HG02884 (cell line): ENCODE measurements around the gene CCDC88C.

Experiments used
- ATAC-seq: cut with Tn5 transposase; IDR thresholded peaks from one replicate; pipeline ENCODE4 v1.9.1; 2021; ENCODE audit warnings: mild to moderate bottlenecking, moderate library complexity; ENCODE audit not compliant: unreplicated experiment

Gene CCDC88C

DNA sequence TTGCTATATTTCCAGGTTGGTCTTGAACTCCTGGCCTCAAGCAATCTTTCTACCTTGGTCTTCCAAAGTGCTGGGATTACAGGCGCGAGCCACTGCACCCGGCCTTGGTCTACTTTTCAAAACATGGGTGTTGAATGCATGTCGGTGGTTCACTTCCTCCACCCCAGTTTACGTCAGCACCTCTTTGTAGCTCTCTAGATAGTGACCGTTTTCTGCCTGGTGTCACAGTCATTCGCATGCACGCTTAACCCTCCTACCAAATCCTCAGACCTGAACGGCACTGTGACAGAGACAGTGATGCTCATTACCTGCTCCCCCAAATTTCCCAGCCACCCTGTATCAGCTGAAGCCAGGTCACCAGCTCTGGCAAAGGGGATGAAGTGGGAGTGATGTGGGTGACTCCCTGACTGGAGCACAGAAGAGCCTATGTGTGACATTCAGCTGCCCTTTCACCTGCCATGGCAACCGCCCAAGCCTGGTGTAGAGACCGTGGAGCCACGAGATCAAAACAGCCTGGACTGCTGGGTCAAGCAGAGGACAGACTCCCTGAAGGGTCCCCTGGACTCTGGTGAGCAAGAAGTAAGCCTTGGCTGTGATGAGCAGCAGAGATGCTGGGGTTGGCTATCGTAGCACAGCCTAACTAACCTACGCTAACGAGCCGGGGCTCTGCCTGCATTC is 106.9 kb downstream of the CCDC88C start:
- ATAC-seq = no peak

DNA sequence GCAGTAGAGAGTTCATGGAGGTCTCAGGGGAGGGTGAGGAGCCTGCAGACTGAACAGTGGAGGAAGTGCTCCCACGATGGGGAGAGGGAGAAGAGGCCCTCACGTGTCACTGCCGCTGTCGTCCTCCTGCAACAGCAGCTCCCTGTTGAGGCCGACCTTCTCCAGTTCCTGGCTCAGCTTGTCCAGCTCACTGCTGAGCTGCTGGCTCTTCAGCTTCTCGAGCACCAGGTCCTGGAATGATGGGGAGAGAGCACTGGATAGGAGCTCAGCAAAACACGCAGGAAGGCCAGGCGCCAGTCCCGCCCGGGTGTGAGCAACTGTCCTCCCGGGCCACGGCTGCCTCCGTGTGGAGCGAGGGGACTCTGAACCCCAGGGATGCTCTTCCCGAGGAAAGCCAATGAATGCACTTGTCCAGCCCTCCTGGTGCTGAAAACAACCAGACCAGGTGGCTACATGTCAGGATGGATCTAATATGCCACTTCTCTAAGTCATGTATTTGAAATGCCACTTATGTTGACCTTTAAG is 107.8 kb downstream of the CCDC88C start:
- ATAC-seq = no peak

DNA sequence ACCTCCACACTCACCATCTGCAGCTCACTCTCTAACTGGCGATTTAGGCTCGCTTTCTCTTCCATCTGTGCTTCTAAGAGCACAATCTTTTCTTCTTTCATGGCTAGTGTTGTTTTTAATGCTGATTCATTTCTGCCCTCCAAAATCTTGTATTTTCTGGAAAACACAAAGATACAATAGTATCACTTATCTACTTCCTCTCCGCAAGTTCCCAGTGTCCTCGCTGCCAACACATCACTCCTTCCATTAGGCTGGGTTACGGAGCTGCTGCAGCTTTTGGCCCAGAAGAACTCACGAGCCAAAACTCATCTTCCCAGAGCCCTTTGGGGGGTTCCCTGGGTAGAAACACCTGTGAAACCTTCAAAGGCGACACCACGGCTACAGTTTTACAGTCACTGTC is 109.3 kb downstream of the CCDC88C start:
- no peak for ATAC-seq

DNA sequence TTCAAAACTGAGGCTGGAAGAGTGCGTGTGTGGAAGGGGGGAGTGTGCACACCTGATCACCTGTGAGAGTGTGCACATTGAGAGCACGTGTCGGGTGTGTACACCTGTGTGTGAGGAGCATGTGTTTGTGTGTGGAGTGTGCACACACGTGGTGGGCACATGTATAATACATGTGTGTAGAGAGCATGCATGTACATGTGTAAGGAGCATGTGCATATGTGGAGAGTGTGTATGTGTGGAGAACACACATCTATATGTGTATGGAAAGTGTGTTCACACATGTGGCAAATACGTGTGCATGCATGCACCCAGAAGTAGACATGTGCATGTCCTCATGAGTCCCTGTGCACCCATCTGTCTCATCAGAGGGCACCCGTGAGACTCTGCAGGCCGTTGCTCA is 110.0 kb downstream of the CCDC88C start:
- no peak for ATAC-seq

DNA sequence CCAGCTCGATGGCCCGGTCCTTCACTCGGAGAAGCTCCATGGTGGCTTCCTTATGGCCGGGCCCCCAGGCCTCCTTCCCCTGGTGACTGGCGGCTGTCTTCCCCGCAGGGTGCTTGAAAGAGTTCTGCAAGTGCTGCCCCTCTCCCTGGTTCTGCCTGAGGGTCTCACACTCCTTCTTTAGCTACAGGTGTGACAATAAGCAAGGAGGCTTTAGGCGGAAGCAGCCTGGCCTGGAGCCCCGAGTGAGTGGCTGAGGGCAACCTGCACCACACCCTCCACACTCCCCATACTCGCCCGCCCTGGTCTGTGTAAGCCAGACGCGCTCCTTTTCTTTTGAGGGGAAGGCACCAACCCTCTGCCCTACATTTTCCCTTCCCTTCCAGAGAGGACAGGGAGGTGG is 110.6 kb downstream of the CCDC88C start:
- ATAC-seq = no peak

DNA sequence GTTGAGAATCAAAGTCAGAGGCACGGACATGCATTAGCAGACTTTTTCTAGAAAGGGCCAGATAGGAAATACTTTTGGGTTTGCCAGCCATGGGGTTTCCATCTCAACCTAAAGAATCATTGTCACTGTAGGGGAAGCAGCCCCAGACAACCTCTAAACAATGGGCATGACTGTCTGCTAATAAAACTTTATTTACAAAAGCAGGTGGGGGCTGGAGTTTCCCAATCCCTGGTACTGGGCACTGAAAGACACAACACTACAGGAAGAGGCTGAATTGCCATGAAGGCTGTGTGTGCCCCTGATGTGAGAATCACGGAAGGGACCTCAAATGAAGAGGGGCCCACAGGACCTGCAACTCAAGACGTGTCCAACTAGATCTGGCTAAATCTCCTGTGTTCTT is 111.1 kb downstream of the CCDC88C start:
- ATAC-seq = no peak

DNA sequence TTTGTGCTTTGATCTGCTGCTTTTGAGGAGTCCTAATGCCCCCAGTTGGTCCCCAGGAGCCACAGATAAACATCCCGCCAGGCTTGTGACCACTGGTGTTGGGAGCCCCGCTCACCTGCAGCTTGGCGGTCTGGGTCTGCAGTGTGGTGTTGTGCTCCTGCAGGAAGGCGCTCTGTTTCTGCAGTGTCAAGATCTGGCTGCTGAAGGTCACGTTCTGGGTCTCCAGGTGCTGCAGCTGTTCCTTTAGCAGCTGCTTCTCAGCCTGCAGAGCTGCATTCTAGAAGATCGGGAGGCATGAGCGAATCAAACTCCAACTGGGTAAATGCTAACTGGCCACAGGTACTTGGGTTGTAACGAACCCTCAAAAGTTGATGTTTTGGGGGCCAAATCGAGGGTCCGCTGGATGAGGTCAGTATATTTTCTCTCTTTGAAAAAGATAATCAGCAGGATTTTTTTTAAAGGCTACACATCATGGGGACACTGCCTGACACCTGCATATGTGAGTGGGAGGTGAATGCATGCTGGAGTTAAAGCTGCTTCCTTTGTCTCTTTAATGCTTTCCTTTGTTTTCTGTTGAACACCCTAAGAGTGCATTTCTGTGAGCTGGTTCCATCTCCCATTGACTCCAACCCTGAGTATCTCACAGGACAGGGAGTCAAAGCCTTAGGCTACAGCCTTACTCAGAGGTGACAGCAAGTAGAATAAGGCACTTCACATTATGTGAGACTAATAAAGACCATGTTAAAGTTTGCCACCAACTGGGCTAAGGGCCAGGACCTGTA is 111.8 kb downstream of the CCDC88C start:
- ATAC-seq = no peak

DNA sequence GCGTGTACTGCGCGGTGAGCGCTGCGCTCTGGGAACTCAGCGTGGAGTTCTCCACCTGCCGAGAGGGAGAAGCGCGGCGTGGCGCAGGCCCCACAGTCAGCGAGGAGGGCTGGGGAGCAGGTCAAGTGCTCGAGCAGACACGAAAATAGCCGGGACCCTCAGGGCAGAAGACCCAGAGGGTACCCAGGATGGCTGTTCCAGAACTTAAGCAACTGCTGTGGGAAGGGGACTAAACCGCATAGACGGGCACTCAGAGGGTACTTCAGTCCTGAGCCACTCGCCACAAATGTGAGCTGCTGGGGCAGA is 113.7 kb downstream of the CCDC88C start:
- no peak for ATAC-seq

DNA sequence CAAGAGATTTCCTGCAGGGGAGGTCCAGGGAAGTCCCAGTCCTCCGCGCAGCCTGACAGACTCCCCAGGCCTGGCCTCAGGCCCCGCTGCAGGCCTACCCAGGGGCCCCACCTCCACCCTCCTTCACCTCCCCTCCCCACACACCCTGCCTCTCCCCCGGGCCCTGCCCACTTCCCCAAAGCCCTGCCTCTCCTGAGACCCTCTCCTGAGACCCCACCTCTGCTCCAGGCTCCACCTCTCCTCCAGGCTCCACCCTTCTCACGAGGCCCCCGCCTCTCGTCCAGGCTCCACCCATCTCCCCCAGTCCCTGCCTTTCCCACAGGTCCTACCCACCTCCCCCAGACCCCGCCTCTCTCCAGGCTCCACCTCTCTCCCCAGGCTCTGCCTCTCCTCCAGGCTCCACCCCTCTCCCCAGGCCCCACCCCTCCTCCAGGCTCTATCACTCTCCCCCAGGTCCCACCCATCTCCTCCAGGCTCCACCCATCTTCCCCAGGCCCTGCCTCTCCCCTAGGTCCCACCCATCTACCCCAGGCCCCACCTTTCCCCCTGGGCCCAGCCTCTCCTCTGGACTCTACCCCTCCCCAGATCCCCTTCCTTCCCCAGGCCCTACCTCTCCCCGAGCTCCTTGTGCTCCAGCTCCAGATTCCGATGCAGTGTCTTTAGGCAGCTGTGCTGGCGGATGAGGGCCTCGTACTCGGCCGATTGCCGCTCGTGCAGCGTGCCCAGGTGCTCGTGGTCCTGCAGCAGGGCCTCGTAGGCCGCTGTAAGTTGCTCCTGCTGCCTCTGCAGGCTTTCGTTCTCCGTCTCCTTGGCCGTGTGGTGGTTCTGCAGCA is 114.3 kb downstream of the CCDC88C start:
- ATAC-seq = peak; percentile 38

DNA sequence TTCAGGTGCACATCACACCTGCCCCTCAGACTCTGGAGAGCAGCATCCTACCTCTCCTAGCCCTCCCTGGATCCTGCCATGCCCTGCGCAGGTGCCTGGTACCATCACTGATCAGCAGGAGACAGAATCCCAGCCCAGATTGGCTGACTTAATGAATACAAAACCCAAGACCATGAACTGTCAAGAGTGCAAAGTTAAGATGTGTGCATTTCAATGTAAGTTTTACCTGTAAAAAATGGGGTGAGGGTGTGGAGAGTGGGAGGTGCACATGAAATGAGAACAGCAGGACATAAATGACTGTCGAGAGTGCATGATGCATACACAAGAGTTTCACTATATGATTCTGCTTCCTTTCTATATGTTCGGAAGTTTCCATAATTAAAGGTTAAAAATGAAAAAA is 115.2 kb downstream of the CCDC88C start:
- peak; percentile 71 for ATAC-seq

DNA sequence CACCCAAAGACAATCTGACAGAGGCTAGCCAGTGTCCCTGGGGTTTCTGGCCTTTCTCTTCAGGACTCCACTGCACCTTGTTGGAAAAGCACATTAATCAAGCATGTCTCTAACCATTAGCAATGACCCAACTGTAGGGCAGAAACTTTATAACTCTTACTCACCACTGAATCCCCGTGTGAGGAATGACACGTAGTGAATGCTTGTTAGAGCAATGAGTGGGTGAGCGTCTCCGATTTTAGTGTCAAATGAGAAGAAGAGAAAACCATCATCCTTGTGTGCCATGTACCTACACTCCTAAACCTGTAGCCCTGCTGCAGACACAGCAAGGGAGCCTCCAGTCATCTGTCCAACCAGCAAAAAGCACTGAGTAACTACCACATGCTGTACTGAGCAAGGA is 116.7 kb downstream of the CCDC88C start:
- ATAC-seq = no peak

DNA sequence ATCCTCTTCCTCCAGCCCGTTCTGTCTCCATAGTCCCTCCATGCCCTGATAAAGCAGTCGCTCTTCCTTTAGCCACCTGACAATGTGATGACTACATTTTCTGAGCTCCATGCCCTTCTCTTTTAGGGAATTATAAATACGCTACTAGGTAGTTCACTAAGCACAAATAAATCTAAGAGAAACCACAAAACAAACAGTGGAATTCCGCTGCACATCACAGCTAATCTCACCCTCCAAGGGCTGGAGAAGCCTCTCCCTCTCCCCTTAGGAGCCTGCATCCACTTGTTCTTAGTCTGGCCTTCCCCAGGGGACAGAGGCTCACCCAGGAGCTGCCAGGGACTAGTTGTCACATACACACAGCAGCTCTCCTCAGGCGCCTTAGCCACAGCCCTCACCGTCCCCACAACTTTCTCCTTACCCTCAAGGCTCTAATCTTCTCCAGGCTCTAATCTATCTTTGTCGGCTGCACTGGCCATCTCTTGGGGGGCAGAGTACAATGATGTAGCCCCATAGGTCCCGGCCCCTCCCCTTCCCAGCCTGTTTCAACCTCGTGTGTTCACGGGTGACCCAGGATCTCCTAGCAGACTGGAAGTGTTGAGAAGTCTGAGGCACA is 117.2 kb downstream of the CCDC88C start:
- ATAC-seq = no peak

DNA sequence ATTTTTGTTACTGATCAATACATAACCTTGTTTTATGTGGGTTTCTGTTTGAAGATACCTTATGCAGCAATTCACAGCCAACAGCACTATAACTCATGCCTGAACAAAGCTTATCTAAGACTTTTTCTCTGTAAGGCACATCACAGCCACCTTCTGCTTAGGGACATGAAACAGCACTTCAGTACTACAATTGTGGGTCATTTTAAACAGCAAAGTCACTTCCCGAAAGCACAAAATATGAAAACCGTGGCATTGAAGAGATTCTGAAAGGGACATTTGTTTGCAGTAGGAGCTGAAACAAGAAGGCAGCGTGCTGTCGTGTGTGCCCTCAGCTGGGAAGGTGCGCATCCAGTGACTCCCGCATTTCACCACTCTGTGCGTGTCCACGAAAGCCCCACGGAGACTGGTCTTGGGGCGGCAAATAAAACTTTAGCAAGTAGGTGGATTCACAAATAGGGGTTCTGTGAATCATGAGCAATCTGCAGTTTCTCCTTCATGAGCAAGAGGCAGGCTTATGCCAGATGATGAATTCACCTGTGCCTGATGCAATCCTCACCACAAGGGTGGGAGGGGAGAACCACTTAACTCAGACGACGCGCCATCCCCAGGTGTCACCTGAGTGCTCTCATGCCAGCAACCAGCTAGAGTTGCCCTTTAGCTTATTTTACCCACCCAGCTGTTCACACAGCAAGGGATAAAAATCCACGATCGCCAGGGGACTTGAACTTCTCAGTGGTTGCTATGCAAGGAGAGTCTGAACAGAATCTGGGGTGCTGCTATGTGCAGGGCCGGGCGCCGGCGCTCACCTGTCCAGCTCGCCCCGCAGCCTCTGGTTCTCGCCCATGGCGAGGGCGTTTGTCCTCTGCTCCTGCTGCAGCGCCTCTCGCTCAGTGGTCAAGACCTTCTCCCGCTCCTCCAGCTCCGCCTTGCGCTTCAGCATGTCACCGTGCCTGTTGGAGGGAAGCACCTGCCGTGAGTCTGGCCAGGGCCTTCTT is 118.2 kb downstream of the CCDC88C start:
- no peak for ATAC-seq

DNA sequence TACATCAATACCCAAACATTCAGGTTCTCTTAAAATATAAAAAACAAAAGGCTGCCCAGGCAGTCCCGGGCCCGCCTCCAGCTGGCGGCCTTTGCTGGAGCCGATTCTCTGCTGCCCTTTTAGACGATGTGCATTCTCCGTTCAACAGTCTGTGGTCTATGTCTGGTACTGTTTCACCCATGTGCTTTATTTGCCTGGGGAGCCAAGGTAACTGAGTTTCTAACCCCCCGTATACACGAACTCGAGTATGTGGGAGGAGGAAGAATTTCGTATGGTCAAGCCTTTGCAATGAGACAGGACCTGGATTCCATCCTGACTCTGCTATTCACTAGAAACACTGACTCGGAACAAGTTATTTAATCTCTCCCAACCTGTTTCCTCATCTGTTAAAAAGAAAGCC is 119.0 kb downstream of the CCDC88C start:
- no peak for ATAC-seq

DNA sequence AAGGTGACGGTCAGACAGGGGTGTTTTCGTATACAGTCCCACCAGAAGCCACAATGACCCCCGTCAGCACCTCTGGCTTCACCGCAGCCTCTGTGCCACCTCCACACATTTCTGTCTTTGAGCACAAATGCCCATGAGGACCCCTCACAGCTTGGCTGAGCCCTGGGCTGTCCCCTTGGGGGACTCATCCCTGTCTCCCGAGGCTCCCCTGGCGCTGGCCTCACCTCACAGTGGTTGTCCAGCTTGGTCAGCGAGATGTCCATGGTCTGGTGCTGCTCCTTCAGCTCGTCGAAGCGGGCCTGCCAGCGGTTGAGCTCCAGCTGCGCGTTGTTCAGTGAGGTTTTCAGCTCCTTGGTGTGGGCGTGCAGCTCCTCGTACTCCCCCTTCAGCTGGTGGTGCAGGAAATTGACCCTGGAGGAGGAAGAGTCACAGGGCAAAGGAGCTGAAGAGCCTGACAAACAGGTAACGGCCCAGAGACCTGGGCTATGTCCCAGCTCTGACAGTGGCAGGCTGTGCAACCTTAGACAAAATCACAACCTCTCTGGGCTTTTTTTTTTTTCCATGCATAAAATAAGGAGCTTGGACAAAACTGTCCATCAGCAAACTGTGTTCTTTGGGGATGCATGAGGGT is 120.4 kb downstream of the CCDC88C start:
- no peak for ATAC-seq

DNA sequence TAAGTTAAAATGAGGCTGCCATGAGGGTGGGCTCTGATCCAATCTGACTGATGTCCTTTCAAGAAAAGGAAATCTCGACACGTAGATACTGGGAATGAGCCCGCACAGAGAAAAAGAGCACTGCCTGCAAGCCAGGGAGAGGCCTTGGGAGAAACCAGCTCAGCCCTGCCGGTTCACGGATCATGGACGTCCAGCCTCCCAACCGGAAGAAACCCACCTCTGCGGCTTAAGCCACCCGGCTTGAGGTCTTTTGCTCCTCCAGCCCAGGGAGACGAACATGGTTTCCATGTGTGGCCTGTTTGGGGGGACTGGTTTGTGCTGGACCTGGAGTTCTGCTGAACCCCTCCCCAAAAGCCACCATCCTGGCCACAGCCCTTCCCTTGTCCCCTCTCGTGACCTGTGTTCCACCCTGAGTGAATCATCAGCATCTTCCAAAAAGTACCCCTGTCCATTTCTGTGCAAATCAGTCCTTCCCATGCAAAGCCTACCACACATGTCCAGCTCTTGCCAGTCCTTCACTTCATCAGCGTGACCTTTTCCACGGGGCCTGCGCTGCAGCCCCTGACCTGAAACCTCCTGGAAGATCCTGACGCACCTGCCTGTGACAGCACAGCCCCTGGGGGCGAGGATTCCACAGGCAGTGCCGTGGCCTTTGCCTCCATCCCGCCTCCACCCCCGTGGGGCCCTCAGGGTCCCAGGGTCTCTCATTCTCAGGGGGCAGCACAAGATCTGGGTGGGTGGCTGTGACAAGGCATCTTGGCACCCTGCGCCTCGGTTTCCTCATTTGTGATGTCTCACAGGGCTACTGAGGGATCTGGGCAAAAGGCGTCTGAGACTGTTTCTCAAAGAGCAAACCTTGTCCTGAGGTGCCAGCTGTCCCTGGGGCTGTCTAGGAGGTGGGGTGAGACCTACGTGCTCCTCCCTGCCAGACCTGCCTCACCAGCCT is 121.5 kb downstream of the CCDC88C start:
- no peak for ATAC-seq

DNA sequence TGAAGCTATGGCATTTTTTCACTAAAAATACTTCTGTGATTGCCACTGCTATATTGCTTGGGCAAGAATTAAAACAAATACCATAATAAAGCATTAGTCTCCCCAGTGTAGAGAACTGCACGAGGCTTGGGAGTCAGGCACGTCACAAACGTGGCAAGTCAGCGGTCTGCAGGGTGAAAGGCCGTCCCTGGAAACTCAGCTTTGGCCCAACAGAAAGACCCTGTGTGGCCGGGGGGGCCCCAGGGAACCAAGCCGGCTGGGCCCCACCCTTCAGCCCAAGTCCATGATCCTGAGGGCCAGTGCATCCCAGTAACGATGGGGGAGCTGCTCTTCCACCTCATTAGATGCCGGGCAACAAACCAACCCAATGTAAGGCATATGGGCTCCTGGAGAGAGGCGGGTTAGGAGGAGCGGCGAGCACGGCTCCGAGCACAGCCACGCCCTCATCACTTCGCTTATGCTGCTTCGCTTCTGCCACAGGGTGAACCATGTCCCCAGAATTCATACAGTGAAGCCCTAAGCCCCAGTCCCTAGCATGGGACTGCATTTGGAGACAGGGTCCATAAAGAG is 122.3 kb downstream of the CCDC88C start:
- no peak for ATAC-seq

DNA sequence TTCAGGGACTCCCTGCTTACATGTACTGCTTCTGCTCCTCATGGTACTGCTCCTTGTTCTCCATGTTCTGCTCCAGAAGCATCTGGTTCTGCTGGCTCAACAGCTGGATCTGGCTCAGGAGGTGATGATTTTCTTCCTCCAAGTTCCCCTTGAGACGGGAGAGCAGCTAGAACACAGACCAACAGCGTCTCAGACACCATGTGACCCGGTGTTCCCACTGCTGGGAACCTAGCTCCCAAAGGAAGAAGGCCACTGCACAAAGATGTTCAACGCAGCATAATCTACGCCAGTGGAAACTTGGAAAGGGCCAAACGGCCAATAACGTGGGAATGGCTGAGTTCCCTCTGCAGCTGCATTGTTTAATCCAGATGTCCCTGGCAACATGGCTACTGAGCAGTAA is 123.5 kb downstream of the CCDC88C start:
- ATAC-seq = no peak
